Testis (tissue), 3 donors: ENCODE results near the gene TMC1. TPM values are rescaled to one million over a fixed set of nuclear protein-coding genes. Genes with fewer than 3 reads are reported as not detected.

Source experiments
- DNase-seq: peaks from one replicate; pipeline ENCODE4 v3.0.0-alpha.2; 2019
- H3K27ac ChIP-seq, 2 donors: fragments of 200-600 bp; sonication (generic); one replicate each; pipeline ENCODE4 v1.5.1; 2019
- H3K27me3 ChIP-seq: fragments of 200-600 bp; sonication (generic); one replicate; pipeline ENCODE4 v1.5.1; 2019
- H3K36me3 ChIP-seq: fragments of 200-600 bp; sonication (generic); one replicate; pipeline ENCODE4 v1.5.1; 2017; ENCODE audit warnings: low read depth; ENCODE audit errors: missing control alignments
- H3K4me1 ChIP-seq: fragments of 200-600 bp; sonication (generic); one replicate; pipeline ENCODE4 v1.5.1; 2019
- H3K4me3 ChIP-seq, 2 donors: fragments of 200-600 bp; sonication (generic); one replicate each; pipeline ENCODE4 v1.5.1; 2017 to 2019
- H3K9me3 ChIP-seq: fragments of 200-600 bp; sonication (generic); one replicate; pipeline ENCODE4 v1.5.1; 2017
- POLR2A ChIP-seq: fragments of 450-650 bp; IDR thresholded peaks from one replicate; pipeline ENCODE4 v1.6.1; 2017; ENCODE audit warnings: antibody characterized with exemption, mild to moderate bottlenecking, moderate library complexity
- WGBS, 2 donors: methylation state at CpG; one replicate each; pipeline ENCODE4 v1.1.5; 2018; 5-methylcytosine and 5-hydroxymethylcytosine counted together
- intact Hi-C: fragments of 100-400 bp; cut with DNase I; formaldehyde crosslinking; loops from one replicate; pipeline ENCODE4 v1.15.1; 2023; ENCODE audit warnings: low total_unique reads
- polyA plus RNA-seq: library from polyadenylated mRNA; stranded (reverse); fragments of 350-450 nt; fragmentation: Illumina TruSeq; extraction: RNeasy Lipid Tissue Mini Kit (QIAGEN cat#74804); gene quantifications from one replicate; pipeline ENCODE4 v1.2.3, GENCODE V29; 2014; ENCODE audit warnings: low read depth, low replicate concordance; ENCODE audit not compliant: insufficient read depth
- total RNA-seq, 2 donors: library from RNA; depleted of rRNA; stranded (reverse); fragments of >200 nt; gene quantifications; one replicate each; pipeline ENCODE4 v1.2.3, GENCODE V29; 2016
- TF ChIP-seq, protein P1 (sequence below), 3 experiments: fragments of 450-650 bp in 2 of 3; fragments of 200-600 bp in 1 of 3; sonication (generic) in 1 of 3; IDR thresholded peaks; one replicate each; pipeline ENCODE4 v1.5.1; 2016 to 2019; ENCODE audit warnings: antibody characterized with exemption in 3 of 3, mild to moderate bottlenecking in 2 of 3, moderate library complexity in 1 of 3

Gene TMC1
- total and polyA plus RNA-seq, 3 donors from 2014 or later, result 2.0 to 5.4 (median 3.0) TPM

DNA sequence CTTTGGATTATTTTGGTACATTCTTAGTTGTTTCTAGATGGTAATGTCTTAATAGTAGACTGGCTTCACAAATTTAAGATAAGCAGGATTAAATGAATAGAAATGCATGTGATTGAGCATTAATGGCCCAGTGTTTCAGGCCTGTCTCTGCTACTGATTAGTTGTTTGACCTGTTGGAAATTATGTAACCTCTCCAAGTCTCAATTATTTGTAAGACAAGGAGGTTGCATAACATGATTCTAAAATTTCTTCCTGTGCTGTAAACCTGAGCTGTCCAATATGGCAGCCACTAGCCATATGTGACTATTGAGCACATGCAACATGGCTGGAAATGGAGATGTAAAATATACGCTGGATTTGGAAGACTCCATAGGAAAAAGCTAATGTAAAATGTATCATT is 333.9 kb downstream of the TMC1 start:
- H3K9me3 ChIP-seq, result no peaks in the 10 kb centered on the region
- no peak overlapping the region for H3K4me3 ChIP-seq
- no peak overlapping the region for H3K27ac ChIP-seq
- intact Hi-C loops, result no loop called here
- H3K27me3 ChIP-seq, result no peaks in the 10 kb centered on the region
- TF ChIP-seq POLR2A, result no peak
- TF ChIP-seq, protein P1, sequence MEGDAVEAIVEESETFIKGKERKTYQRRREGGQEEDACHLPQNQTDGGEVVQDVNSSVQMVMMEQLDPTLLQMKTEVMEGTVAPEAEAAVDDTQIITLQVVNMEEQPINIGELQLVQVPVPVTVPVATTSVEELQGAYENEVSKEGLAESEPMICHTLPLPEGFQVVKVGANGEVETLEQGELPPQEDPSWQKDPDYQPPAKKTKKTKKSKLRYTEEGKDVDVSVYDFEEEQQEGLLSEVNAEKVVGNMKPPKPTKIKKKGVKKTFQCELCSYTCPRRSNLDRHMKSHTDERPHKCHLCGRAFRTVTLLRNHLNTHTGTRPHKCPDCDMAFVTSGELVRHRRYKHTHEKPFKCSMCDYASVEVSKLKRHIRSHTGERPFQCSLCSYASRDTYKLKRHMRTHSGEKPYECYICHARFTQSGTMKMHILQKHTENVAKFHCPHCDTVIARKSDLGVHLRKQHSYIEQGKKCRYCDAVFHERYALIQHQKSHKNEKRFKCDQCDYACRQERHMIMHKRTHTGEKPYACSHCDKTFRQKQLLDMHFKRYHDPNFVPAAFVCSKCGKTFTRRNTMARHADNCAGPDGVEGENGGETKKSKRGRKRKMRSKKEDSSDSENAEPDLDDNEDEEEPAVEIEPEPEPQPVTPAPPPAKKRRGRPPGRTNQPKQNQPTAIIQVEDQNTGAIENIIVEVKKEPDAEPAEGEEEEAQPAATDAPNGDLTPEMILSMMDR (IDR thresholded peaks at IDR 0.05), result no peak
- no peaks in the 10 kb centered on the region for H3K36me3 ChIP-seq
- WGBS, 2 donors, result 89 to 92% methylated on average over 1 of the region's 1 CpG
- H3K4me1 ChIP-seq, result peaks cover 30% of the 10 kb centered on the region
- no peak for DNase-seq

DNA sequence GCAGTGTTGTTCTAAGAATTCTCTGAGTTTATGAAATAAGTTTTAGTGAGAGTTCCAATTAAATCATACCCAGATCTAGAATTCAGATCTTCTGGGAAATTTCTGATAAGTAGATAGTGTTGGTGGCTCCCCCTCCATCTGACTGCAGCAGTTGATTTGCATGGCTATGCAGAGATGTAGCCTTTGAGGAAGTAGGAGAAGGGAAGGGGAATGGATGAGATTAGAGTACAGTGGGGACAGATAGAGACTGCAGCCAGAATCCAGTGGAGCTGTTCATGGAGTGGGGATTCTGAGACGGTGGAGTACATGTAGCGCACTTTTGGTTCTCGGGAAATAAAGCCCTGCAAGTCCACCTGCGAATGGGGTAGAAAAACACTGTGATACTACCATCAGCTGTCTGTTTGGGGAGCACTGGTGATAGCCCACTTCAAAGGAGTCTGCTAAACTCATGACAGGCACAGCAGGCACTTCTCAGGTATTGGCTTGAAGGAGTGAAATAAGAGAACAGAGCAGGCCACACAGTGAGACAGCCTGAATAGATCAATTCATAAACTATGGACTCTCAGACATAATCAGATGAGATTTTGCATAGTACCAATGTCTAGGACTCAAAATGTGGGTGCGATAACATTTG is 334.6 kb downstream of the TMC1 start:
- intact Hi-C loops, result no loop called here
- no peaks in the 10 kb centered on the region for H3K9me3 ChIP-seq
- 80 to 93% methylated on average over 5 of the region's 5 CpGs for WGBS, 2 donors

DNA sequence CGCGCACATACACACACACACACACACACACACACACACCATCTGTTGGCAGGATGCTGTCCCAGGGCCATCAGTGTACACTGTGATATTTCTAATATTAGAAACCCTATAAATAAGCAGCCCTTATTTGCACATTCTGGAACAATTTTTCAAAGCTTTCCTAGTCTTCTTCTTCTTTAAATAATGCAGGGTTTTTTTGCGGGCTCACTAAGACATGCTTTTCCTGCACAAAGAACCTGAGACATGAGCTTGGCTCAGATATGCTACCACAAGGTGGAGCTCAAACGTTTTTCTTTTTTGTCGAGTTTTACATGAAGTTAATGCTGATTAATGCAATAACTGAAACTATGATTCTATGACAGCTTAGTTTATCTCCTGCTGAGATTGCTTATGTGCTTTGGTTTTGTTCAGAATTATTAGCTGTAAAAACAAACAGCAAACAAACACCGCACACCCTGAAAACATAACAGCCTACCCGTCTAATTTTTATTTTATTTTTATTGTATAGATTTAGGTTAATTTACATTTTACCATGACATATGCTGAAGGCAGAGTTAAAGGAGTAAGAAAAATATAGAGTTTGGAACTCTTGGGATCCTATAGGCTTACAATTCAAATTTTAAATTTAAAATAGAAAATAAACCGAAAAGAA is 335.7 kb downstream of the TMC1 start:
- no peaks in the 10 kb centered on the region for H3K36me3 ChIP-seq
- peak overlapping the region; percentile 31 to 85 for H3K27ac ChIP-seq
- intact Hi-C loops, result no loop called here
- no peak overlapping the region for H3K4me3 ChIP-seq
- TF ChIP-seq, protein P1 (IDR thresholded peaks at IDR 0.05), result peak; percentile 65 to 74 (median 70)
- TF ChIP-seq POLR2A, result no peak
- DNase-seq, result peak; percentile 67
- peaks cover 30% of the 10 kb centered on the region for H3K4me1 ChIP-seq
- WGBS, 2 donors, result 46 to 54% methylated on average over 8 of the region's 8 CpGs
- no peaks in the 10 kb centered on the region for H3K9me3 ChIP-seq
- no peaks in the 10 kb centered on the region for H3K27me3 ChIP-seq

More for the DNA sequence above, 334.6 kb downstream of the TMC1 start:
- Histone ChIP-seq H3K27ac (no peak overlapping the region), H3K36me3 (no peaks in the 10 kb centered on the region), H3K27me3 (no peaks in the 10 kb centered on the region), H3K4me1 (peaks cover 30% of the 10 kb centered on the region), H3K4me3 (no peak overlapping the region)
- TF ChIP-seq, protein P1 (IDR thresholded peaks at IDR 0.05), result no peak
- no peak for TF ChIP-seq POLR2A
- DNase-seq, result no peak

DNA sequence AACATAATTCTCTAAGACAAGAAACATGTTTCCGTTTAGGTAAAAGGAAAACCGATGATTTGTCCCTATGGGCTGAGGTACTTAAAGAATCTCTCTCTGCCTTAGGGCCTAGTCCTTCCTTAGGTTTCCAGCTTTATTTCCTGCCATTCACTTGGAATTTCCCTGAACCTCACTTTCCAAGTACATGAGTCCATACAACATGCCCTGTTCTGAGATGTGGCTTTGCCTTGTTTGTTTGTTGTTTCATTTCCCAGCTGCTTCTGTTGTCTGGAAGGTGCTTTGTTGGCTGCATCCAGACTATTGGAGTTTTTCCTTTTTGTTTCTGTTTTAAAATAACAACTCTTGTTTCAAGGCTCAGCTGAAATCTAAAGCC is 336.2 kb downstream of the TMC1 start:
- intact Hi-C loops, result no loop called here
- no peaks in the 10 kb centered on the region for H3K9me3 ChIP-seq
- 72 to 77% methylated on average over 2 of the region's 2 CpGs for WGBS, 2 donors
- peak overlapping the region; percentile 31 to 85 for H3K27ac ChIP-seq
- no peaks in the 10 kb centered on the region for H3K27me3 ChIP-seq
- no peaks in the 10 kb centered on the region for H3K36me3 ChIP-seq
- no peak overlapping the region for H3K4me3 ChIP-seq
- no peak for DNase-seq
- TF ChIP-seq POLR2A, result no peak
- TF ChIP-seq, protein P1 (IDR thresholded peaks at IDR 0.05), result no peak
- H3K4me1 ChIP-seq, result peaks cover 26% of the 10 kb centered on the region
